Stimulated activated CD8-positive, alpha-beta memory T cell treated with anti-CD3 and anti-CD28 coated beads, Interleukin-7, amount 100 ng/mL, for 1 hour (primary cell): ENCODE results near the gene TMEM35B.
"Not testable (repeated sequence)": the region's sequence is repeated elsewhere in the genome, so short reads cannot be mapped to it uniquely, and the experiment has no call there.

Source experiments
- DNase-seq, 2 donors: peaks; one replicate each; pipeline ENCODE4 v3.0.0-alpha.2; 2020; ENCODE audit warnings: low read depth in 2 of 2

The TMEM35B gene

GRCh38 chr1:34976384-34977209 lies 8.6 kb downstream of the TMEM35B start:
- DNase-seq, result no peak

GRCh38 chr1:34975771-34976170 lies 9.4 kb downstream of the TMEM35B start:
- no peak for DNase-seq

- DNase-seq, result no peak
These were observed 9.8 kb downstream of the TMEM35B start for GRCh38 chr1:34975338-34975737.

GRCh38 chr1:34974626-34975025 lies 10.5 kb downstream of the TMEM35B start:
- no peak for DNase-seq

- DNase-seq, result no peak
These were observed 11.8 kb downstream of the TMEM35B start for GRCh38 chr1:34973326-34973725.

GRCh38 chr1:34970829-34971228 lies 14.3 kb downstream of the TMEM35B start:
- no peak for DNase-seq

GRCh38 chr1:34970220-34970735 lies 14.9 kb downstream of the TMEM35B start:
- no peak for DNase-seq

GRCh38 chr1:34968297-34968696 lies 16.9 kb downstream of the TMEM35B start:
- DNase-seq, result not testable (repeated sequence)

GRCh38 chr1:34967672-34968071 lies 17.5 kb downstream of the TMEM35B start:
- not testable (repeated sequence) for DNase-seq

GRCh38 chr1:34965597-34965996 lies 19.6 kb downstream of the TMEM35B start:
- DNase-seq, result no peak

- no peak for DNase-seq
These were observed 34.7 kb downstream of the TMEM35B start for GRCh38 chr1:34950428-34950827.

- DNase-seq, result not testable (repeated sequence)
These were observed 36.4 kb downstream of the TMEM35B start for GRCh38 chr1:34948739-34949138.

GRCh38 chr1:34947641-34948314 lies 37.4 kb downstream of the TMEM35B start:
- DNase-seq, result not testable (repeated sequence)

GRCh38 chr1:34946211-34946610 lies 38.9 kb downstream of the TMEM35B start:
- DNase-seq, result no peak

- DNase-seq, result not testable (repeated sequence)
These were observed 43.3 kb downstream of the TMEM35B start for GRCh38 chr1:34941798-34942197.
